Gastroesophageal sphincter (tissue), 4 donors: ENCODE results near the gene PRR22. TPM values are rescaled to one million over a fixed set of nuclear protein-coding genes. Genes with fewer than 3 reads are reported as not detected.

Experiments used
- ATAC-seq: fragments of 150-250 bp; one replicate; pipeline ENCODE4 v1.9.1; 2016; ENCODE audit warnings: mild to moderate bottlenecking, moderate library complexity
- H3K27ac ChIP-seq, 4 donors: fragments of 200-600 bp; sonication (generic) in 3 of 4; 1 replicate in 3 of 4; 2 replicates in 1 of 4; pipeline ENCODE4 v1.5.1; 2016 to 2019
- H3K27me3 ChIP-seq: fragments of 200-600 bp; sonication (generic); one replicate; pipeline ENCODE4 v1.5.1; 2019
- H3K36me3 ChIP-seq, 2 donors: fragments of 200-600 bp; sonication (generic); one replicate each; pipeline ENCODE4 v1.5.1; 2019; ENCODE audit warnings: control low read depth in 1 of 2
- H3K4me1 ChIP-seq, 3 donors: fragments of 200-600 bp; sonication (generic); 1 replicate in 2 of 3; 2 replicates in 1 of 3; pipeline ENCODE4 v1.5.1; 2016 to 2019; ENCODE audit warnings: control low read depth in 2 of 3
- H3K4me3 ChIP-seq, 2 donors: fragments of 200-600 bp; sonication (generic); one replicate each; pipeline ENCODE4 v1.5.1; 2019; ENCODE audit warnings: mild to moderate bottlenecking in 1 of 2, moderate library complexity in 1 of 2
- H3K9me3 ChIP-seq, 3 donors: fragments of 200-600 bp; sonication (generic); one replicate each; pipeline ENCODE4 v1.5.1; 2017 to 2019; ENCODE audit warnings: control low read depth in 2 of 3
- EP300 ChIP-seq: sonication (generic); formaldehyde crosslinking; IDR thresholded peaks from one replicate; pipeline ENCODE4 v1.6.1; 2017; ENCODE audit warnings: antibody characterized with exemption, mild to moderate bottlenecking
- POLR2A ChIP-seq, 2 donors: fragments of 450-650 bp; IDR thresholded peaks; one replicate each; pipeline ENCODE4 v1.6.1; 2017; ENCODE audit warnings: antibody characterized with exemption in 2 of 2, mild to moderate bottlenecking in 2 of 2, moderate library complexity in 1 of 2
- POLR2AphosphoS5 ChIP-seq: sonication (generic); formaldehyde crosslinking; IDR thresholded peaks from one replicate; pipeline ENCODE4 v1.6.1; 2017; ENCODE audit warnings: antibody characterized with exemption
- WGBS, 2 donors: methylation state at CpG; one replicate each; pipeline ENCODE4 v1.1.5; 2018; ENCODE audit warnings: low coverage in 1 of 2; 5-methylcytosine and 5-hydroxymethylcytosine counted together
- total RNA-seq, 4 donors: library from RNA; depleted of rRNA; stranded (reverse); fragments of >200 nt; gene quantifications; one replicate each; pipeline ENCODE4 v1.1.0, GENCODE V29; 2016
- TF ChIP-seq, protein P1 (sequence below), 4 experiments: fragments of 200-600 bp in 2 of 4; fragments of 450-650 bp in 2 of 4; sonication (generic) in 1 of 4; IDR thresholded peaks; one replicate each; pipeline ENCODE4 v1.5.1; 2017 to 2019; ENCODE audit warnings: antibody characterized with exemption in 4 of 4, mild to moderate bottlenecking in 2 of 4, moderate library complexity in 2 of 4

PRR22 gene
- total RNA-seq, 4 donors from 2014 or later: 0.40 TPM; not detected in 3

DNA sequence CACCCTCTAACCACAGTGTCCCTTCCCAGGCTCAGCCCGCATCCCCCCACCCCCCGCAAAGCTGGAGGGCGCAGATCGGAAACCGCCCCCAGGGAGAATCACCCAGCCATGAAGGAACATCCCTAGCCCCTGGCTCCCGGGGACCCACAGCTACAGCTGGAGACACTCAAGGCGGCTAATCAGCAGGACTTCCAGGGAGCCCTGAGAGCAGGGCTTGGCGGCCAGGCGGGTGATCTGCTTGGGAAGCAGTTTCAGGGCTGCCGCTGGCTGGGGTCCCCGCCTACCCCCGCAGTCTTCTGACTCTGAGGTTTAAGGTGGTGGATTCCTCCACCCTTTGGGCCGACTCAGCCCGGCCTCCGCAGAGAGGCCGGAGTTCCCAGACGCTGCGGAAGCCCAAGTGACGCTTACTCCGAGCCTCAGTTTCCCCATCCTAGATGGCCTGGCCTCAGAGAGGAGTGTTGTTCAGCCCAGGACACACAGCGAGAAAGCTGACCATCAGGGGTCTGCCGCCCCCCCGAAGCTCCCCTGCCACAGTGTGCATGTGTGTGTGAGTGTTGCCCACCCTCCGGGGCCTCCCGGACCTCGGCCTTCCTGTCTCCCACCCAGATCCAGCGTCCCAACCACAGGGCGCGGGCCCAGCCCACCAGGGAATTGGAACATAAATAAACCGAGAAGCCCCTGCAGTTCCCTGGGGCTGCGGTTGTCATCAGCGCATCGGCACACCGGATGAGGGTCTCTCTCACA lies 45.2 kb upstream of the PRR22 start:
- H3K27ac ChIP-seq: peak overlapping the region; percentile 59 to 98 (median 95)
- ATAC-seq: no peak
- H3K36me3 ChIP-seq: no peaks in the 10 kb centered on the region
- H3K9me3 ChIP-seq: no peaks in the 10 kb centered on the region
- peaks cover 0 to 38% (median 16%) of the 10 kb centered on the region in 3 donors for H3K4me1 ChIP-seq
- H3K27me3 ChIP-seq: peaks cover 23% of the 10 kb centered on the region
- TF ChIP-seq POLR2AphosphoS5 (no peak), POLR2A (IDR thresholded peaks at IDR 0.05) (no peak), EP300 (no peak)
- TF ChIP-seq, protein P1, sequence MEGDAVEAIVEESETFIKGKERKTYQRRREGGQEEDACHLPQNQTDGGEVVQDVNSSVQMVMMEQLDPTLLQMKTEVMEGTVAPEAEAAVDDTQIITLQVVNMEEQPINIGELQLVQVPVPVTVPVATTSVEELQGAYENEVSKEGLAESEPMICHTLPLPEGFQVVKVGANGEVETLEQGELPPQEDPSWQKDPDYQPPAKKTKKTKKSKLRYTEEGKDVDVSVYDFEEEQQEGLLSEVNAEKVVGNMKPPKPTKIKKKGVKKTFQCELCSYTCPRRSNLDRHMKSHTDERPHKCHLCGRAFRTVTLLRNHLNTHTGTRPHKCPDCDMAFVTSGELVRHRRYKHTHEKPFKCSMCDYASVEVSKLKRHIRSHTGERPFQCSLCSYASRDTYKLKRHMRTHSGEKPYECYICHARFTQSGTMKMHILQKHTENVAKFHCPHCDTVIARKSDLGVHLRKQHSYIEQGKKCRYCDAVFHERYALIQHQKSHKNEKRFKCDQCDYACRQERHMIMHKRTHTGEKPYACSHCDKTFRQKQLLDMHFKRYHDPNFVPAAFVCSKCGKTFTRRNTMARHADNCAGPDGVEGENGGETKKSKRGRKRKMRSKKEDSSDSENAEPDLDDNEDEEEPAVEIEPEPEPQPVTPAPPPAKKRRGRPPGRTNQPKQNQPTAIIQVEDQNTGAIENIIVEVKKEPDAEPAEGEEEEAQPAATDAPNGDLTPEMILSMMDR (IDR thresholded peaks at IDR 0.05): no peak
- peak overlapping the region in 1 of 2 donors; percentile 56 for H3K4me3 ChIP-seq
- WGBS, 2 donors: 50 to 66% methylated on average over 5 to 9 of the region's 34 CpGs

DNA sequence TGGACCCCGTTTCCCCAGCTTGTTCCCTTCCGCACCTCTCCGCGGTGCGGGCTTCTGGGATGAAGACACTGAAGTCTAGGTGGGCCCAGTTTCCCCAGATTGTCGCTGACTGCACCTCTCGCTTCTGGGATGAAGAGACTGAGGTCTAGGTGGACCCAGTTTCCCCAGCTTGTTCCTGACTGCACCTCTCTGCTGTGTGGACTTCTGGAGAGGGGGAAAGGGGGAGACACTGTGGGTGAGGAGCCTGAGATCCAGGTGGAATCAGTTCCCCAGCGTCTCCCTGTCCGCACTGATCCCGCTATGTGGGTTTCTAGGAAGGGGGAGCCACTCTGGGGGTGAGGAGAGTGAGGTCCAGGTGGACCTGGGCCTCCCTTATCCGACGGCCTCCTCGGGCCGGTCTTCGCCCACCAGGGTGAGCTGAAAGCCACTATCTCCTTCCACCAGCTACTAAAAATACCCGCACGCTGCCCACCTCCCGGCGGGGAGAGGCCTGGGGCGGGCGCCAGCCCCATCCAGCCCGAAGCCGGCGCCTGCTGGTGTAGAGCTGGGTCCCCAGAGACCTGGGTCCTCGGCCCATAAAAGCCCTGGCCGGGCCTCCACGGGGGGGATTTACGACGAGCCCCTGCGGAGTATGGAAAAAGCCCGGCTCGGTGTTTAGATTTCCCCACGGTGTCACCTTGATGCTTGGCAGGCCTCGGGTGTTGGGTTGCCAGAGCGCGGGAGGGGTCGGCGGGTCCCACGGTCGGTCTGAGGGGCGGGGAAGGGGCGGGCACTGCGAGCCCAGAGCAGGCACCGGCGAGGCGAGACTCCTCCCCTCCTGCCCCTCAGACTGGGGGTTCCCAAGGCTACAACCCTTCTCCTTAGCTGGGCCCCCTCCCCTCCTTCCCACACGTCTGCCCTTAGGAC lies 44.4 kb upstream of the PRR22 start:
- Histone ChIP-seq H3K36me3 (no peaks in the 10 kb centered on the region), H3K27ac (peak overlapping the region; percentile 59 to 98 (median 95)), H3K27me3 (peaks cover 23% of the 10 kb centered on the region), H3K9me3 (no peaks in the 10 kb centered on the region), H3K4me1 (peaks cover 0 to 38% (median 16%) of the 10 kb centered on the region in 3 donors), H3K4me3 (peak overlapping the region; percentile 27 to 56)
- 17% methylated on average over 7 of the region's 47 CpGs; no CpG with 5 or more reads in 1 of the 2 donors for whole genome bisulfite sequencing, 2 donors
- TF ChIP-seq POLR2A (IDR thresholded peaks at IDR 0.05) (no peak), EP300 (no peak), POLR2AphosphoS5 (peak; percentile 21)
- TF ChIP-seq, protein P1 (IDR thresholded peaks at IDR 0.05): peak in 2 of 4 experiments; percentile 31 to 39
- ATAC-seq: peak; percentile 7

DNA sequence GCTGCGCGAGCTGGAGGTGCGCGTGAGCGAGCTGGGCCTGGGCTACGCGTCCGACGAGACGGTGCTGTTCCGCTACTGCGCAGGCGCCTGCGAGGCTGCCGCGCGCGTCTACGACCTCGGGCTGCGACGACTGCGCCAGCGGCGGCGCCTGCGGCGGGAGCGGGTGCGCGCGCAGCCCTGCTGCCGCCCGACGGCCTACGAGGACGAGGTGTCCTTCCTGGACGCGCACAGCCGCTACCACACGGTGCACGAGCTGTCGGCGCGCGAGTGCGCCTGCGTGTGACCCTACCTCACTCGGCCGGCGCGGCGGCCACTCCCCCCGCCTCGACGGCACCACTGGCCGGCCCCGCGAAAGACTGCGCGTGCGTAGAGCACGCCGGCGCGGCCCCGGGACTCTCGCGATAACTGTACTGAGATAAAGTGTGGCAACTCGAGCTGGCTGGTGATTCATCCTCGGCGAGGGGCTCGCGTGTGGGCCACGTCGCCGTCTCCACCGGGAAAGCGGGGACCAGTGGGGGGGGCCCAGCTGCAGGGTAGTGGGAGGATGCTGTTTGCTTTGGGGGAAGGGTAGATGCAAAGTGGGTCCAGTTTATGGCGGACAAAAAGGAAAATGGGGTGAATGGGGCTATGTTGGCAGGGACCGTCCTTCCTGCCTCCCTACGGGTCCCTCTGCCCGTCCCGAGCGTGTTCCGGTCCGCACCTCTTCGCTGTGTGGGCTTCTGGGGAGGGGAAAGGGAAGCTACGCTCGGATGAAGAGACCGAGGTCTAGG lies 43.5 kb upstream of the PRR22 start:
- peaks cover 23% of the 10 kb centered on the region for H3K27me3 ChIP-seq

DNA sequence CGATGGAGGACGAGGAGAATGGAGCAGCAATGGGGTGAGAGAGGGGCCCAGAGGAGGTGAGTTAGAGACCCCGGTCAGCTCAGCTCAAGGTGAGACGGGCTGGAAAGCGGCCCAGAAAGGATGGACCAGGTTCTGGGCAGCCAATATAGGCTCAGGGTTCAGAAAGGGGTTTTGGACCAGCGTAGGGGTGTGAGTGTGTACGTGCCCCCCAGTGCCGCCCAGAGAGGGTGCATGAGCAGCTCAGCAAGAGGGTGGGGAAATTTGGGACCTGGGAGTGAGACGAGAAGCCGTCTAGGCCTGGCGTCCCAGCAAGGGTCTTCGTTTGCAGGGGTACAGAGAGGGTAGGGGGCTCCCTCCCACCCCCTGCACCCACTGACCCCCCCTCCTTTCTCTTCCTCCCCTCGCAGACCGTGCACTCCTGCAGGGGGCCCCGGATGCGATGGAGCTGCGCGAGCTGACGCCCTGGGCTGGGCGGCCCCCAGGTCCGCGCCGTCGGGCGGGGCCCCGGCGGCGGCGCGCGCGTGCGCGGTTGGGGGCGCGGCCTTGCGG lies 42.9 kb upstream of the PRR22 start:
- 0 to 47% methylated on average over 1 to 5 of the region's 37 CpGs for WGBS, 2 donors

More for the DNA sequence above, 43.5 kb upstream of the PRR22 start:
- Histone ChIP-seq H3K9me3 (no peaks in the 10 kb centered on the region), H3K36me3 (no peaks in the 10 kb centered on the region), H3K27ac (peak overlapping the region; percentile 59 to 98 (median 95)), H3K4me3 (peak overlapping the region; percentile 27 to 56), H3K4me1 (peaks cover 0 to 42% (median 16%) of the 10 kb centered on the region in 3 donors)
- WGBS, 2 donors: 1 to 10% methylated on average over 2 to 12 of the region's 91 CpGs
- TF ChIP-seq POLR2AphosphoS5 (peak; percentile 89), POLR2A (IDR thresholded peaks at IDR 0.05) (peak; percentile 79 to 80)
- TF ChIP-seq, protein P1 (IDR thresholded peaks at IDR 0.05): no peak
- ATAC-seq: peak; percentile 89

More for the DNA sequence above, 42.9 kb upstream of the PRR22 start:
- H3K4me1 ChIP-seq: peaks cover 0 to 48% (median 16%) of the 10 kb centered on the region in 3 donors
- TF ChIP-seq, protein P1 (IDR thresholded peaks at IDR 0.05): no peak
- H3K36me3 ChIP-seq: no peaks in the 10 kb centered on the region
- H3K27me3 ChIP-seq: peaks cover 23% of the 10 kb centered on the region
- no peaks in the 10 kb centered on the region for H3K9me3 ChIP-seq
- H3K4me3 ChIP-seq: peak overlapping the region in 1 of 2 donors; percentile 56
- ATAC-seq: no peak
- peak overlapping the region in 3 of 4 donors; percentile 94 to 98 (median 96) for H3K27ac ChIP-seq
